Ammon's horn (tissue), 1 donor: Measurements from ENCODE around the gene NBPF26.
"Not testable (repeated sequence)": the region's sequence is repeated elsewhere in the genome, so short reads cannot be mapped to it uniquely, and the experiment has no call there.

Experiments used
- DNase-seq: peaks from one replicate; pipeline ENCODE4 v3.0.0-alpha.2; 2016; ENCODE audit warnings: low spot score

Gene NBPF26

DNA sequence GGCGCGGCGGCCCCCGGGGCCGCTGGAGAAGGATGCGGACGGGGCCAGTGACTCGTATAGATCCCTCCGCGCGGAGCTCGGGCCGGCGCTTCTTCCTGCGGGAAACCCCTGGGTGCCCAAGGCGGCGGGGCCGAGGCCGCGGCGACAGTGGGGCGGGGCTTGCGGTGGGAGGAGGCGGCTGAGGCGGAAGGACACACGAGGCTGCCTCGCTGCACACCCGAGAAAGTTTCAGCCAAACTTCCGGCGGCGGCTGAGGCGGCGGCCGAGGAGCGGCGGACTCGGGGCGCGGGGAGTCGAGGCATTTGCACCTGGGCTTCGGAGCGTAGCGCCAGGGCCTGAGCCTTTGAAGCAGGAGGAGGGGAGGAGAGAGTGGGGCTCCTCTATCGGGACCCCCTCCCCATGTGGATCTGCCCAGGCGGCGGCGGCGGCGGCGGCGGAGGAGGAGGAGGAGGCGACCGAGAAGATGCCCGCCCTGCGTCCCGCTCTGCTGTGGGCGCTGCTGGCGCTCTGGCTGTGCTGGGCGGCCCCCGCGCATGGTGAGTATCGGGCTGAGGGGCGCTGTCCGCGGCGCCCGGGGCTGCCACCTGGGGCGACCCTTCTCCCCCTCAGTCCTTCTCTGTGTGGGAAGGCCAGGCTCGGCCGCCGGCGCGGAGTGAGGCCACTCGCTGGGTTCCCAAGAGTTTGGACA, at the start of gene NBPF26:
TSS of gene NBPF26 (plus strand) at position 231 of the 688 bp plus-strand sequence.
- DNase-seq: peak; percentile 1

GRCh38 chr1:120680106-120680819, 43.5 kb upstream of the NBPF26 start:
- not testable (repeated sequence) for DNase-seq

DNA sequence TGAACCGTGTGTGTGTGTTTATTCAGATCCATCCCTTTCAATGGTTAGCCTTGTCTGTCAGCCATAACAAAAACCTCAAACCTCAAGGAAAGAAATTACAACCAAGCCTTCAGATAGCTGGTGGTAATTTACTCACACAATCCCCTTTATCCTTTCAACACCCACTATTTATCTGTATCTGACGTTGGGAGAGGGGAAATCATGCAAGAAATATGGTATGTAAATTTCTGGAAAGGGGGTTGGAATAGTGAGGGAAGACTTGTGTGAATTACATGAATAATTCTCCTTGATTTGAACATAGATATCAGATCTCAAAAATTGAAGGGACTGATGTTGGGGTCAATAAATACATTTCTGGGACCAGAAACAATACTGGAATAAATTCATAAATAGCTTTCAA, 42.8 kb upstream of the NBPF26 start:
- DNase-seq: not testable (repeated sequence)

GRCh38 chr1:120684397-120684796, 39.3 kb upstream of the NBPF26 start:
- DNase-seq: not testable (repeated sequence)

- not testable (repeated sequence) for DNase-seq
Measured at GRCh38 chr1:120685622-120686021, 38.1 kb upstream of the NBPF26 start.

- not testable (repeated sequence) for DNase-seq
Measured at GRCh38 chr1:120687250-120687649, 36.5 kb upstream of the NBPF26 start.

DNA sequence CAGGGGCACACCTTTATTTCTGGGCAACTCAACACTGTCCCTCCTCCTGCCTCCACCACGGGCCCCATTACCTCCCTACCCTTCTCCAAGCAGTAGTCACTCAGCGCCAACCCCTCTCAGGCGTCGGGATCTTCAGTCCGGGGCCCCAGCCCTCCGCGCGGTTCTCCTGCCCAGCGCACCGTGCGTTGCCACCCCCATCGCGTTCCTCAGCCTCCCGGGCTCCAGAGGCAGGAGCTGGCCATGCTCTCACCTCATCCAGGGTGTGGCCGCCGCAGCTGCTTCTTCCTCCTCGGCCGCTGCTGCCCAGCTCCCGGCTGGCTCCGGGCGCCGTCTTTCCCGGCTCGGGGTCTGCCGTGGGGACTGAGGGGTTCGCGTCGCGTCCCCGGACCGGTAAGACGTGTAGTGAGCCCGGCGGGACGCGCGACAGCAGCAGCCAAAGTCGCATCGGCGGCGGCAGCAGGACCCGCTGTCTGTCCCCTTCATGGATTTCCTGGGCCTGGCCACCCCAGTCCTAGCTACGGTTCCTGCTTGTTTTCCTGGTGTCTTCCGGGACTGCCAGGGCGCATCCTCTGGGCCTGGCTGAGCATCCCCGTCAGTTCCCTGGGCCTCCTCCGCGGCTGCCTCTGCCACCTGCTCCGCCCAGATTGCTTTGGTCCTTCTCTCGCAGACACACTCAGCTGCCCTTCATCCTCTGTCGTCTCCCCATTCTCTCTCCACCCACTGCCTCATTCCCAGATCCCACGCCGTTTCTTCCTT, 22.8 kb upstream of the NBPF26 start:
- not testable (repeated sequence) for DNase-seq

- not testable (repeated sequence) for DNase-seq
Measured at GRCh38 chr1:120723358-120723714, 409 bp upstream of the NBPF26 start.

DNA sequence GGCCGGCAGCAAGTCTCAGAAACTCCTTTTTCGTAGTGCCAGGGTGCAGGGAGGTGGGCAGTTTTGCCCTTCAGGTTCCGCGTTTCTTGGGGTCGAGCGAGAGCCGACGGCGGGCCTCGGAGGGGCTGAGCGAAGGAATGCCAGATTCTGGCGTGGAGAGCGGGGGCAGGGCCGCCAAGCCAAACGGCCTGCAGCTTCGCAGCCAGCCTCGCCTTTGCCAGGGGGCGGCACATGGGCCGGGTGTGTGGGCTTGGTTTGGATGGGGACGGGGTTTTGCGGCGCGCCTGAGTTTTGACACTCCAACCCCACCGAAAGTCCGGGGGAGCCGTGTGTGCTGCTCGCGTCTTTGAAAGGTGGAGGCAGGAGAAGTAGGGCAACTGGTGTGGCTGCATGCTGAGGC, 762 bp downstream of the NBPF26 start:
- DNase-seq: not testable (repeated sequence)

- not testable (repeated sequence) for DNase-seq
Measured at GRCh38 chr1:120728811-120729210, 5.1 kb downstream of the NBPF26 start.

- DNase-seq: not testable (repeated sequence)
Measured at GRCh38 chr1:120769090-120769489, 45.3 kb downstream of the NBPF26 start.

- not testable (repeated sequence) for DNase-seq
Measured at GRCh38 chr1:120805452-120805851, 81.7 kb downstream of the NBPF26 start.

GRCh38 chr1:120811822-120812221, 88.1 kb downstream of the NBPF26 start:
- peak; percentile 1 for DNase-seq

- not testable (repeated sequence) for DNase-seq
Measured at GRCh38 chr1:120825051-120825450, 101.3 kb downstream of the NBPF26 start.

GRCh38 chr1:120826623-120827022, 102.9 kb downstream of the NBPF26 start:
- not testable (repeated sequence) for DNase-seq

- peak; percentile 22 for DNase-seq
Measured at GRCh38 chr1:120844186-120844944, 120.6 kb downstream of the NBPF26 start.

- DNase-seq: not testable (repeated sequence)
Measured at GRCh38 chr1:120844945-120845330, 121.2 kb downstream of the NBPF26 start.

- not testable (repeated sequence) for DNase-seq
Measured at GRCh38 chr1:120849400-120850286, 125.9 kb downstream of the NBPF26 start.

DNA sequence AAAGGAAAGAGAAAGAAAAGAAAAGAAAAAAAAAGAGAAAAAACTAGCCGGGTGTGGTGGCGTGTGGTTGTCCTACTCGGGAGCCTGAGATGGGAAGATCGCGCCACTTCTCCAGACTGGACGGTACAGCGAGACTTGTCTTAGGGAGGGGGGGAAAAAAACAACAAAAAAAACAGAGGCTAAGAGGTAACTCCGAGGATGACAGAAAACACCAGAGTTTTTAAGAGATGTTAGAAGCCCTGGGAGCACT, 126.5 kb downstream of the NBPF26 start:
- peak; percentile 0 for DNase-seq

GRCh38 chr1:120850537-120851421, 127.0 kb downstream of the NBPF26 start:
- DNase-seq: peak; percentile 72
